ENCODE measurements around the gene RINL. TPM values are rescaled to one million over a fixed set of nuclear protein-coding genes. Genes with fewer than 3 reads are reported as not detected.
"Not testable (repeated sequence)": the region's sequence is repeated elsewhere in the genome, so short reads cannot be mapped to it uniquely, and the experiment has no call there.

Gene RINL
- total and polyA plus RNA-seq, 5 experiments from 2014 or later, result 29.9 to 64.7 (median 52.9) TPM

DNA sequence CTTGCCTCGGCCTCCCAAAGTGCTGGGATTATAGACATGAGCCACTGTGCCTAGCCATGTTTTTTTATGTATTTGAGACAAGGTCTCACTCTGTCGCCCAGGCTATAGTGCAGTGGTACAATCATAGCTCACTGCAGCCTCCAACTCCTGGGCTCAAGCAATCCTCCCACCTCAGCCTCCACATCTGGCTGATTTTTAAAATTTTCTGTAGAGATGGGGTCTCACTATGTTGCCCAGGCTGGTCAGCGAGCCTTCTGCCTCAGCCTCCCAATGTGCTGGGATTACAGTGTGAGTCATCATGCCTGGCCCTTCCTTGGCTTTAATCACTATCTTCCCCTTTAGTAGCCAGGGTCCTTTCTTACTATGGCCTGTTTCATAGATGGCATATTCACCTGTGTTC lies 6.6 kb upstream of the RINL start:
- POLR2A ChIA-PET, result interaction anchor here (0.8 kb wide), 1 partner anchor 72 kb away, joined by 3 read pairs; the partner anchor contains the start of gene LGALS4
- peaks cover 0 to 22% (median 5%) of the 10 kb centered on the region in 3 donors for H3K36me3 Mint-ChIP-seq

DNA sequence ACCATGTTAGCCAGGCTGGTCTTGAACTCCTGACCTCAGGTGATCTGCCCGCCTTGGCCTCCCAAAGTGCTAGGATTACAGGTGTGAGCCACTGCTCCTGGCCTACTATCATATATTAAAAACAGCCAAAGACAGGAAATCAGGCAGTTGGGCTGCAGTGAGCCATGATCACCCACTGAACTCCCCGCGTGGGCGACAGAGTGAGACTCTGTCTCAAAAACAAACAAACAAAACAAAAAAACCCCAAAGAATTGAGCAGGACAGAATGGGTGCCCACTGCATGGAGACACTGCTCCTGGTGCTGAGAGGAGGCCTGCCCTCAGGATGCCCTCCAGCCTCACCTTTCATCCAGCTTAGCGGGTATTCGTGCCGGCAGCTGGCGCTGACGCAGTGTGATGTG lies 5.2 kb upstream of the RINL start:
- Mint-ChIP-seq H3K4me1 (peaks cover 6 to 28% (median 17%) of the 10 kb centered on the region in 4 donors), H3K27ac (peak overlapping the region in 5 of 10 donors; percentile 21 to 85 (median 72)), H3K9me3 (no peaks in the 10 kb centered on the region), H3K4me3 (no peak overlapping the region), H3K27me3 (no peaks in the 10 kb centered on the region), H3K36me3 (peaks cover 0 to 14% (median 0%) of the 10 kb centered on the region in 3 donors)
- POLR2A ChIA-PET, result interaction anchor here (1.6 kb wide), 1 partner anchor 19 kb away, joined by 5 read pairs; no protein-coding TSS in a partner anchor
- ATAC-seq, result no peak
- no peak for DNase-seq

More for the DNA sequence above, 6.6 kb upstream of the RINL start:
- not testable (repeated sequence) for H3K9me3 Mint-ChIP-seq, H3K27me3 Mint-ChIP-seq, H3K4me3 Mint-ChIP-seq, DNase-seq, ATAC-seq
- peaks cover 0 to 19% (median 6%) of the 10 kb centered on the region in 4 donors for H3K4me1 Mint-ChIP-seq
- H3K27ac Mint-ChIP-seq, result peak overlapping the region in 3 of 10 donors; percentile 15 to 65 (median 43)

DNA sequence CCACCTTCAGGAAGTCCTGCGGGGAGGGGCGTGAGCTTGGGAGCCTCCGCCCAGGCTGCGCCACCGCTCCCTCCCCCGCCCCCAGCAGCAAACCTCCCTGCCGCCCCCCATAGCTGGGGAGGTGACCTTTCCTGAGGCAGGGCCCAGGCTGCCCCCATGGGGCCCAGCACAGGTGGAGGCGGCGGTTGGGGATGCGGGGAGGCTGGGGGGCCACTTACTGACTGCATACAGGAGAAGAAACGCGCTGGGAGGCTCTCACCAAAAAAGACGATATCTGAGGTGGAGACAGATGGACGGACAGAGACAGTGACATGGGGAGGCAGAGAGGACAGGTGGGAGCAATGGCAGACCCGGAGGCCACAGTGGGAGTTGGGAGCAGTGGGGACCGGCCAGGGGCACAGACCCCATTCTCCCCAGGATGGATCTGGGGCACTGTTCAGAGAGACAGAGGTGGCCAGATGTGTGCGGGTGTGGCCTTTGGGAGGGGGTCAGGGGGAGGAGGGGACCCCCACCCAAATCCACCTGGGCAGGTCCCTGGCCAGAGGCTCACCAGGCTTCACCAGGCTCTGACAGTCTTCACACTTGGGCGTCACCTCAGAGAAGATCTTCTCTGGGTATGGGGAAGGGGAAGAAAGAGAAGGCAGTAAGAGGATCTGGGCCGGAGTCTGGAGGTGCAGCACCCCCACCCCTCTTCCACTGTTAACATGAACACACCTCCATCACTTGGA lies 3.0 kb upstream of the RINL start:
- Mint-ChIP-seq H3K36me3 (peaks cover 0 to 17% (median 0%) of the 10 kb centered on the region in 3 donors), H3K27ac (peak overlapping the region; percentile 56 to 91 (median 77)), H3K4me3 (peak overlapping the region in 1 of 10 donors; percentile 51), H3K4me1 (peaks cover 18 to 43% (median 35%) of the 10 kb centered on the region in 4 donors), H3K9me3 (no peaks in the 10 kb centered on the region), H3K27me3 (no peaks in the 10 kb centered on the region)
- POLR2A ChIA-PET, result interaction anchor here (0.6 to 5.5 kb wide), 4 partner anchors 11 to 296 kb away, joined by 3 to 44 read pairs (median 6); no protein-coding TSS in a partner anchor
- ATAC-seq, result no peak
- DNase-seq, result no peak

DNA sequence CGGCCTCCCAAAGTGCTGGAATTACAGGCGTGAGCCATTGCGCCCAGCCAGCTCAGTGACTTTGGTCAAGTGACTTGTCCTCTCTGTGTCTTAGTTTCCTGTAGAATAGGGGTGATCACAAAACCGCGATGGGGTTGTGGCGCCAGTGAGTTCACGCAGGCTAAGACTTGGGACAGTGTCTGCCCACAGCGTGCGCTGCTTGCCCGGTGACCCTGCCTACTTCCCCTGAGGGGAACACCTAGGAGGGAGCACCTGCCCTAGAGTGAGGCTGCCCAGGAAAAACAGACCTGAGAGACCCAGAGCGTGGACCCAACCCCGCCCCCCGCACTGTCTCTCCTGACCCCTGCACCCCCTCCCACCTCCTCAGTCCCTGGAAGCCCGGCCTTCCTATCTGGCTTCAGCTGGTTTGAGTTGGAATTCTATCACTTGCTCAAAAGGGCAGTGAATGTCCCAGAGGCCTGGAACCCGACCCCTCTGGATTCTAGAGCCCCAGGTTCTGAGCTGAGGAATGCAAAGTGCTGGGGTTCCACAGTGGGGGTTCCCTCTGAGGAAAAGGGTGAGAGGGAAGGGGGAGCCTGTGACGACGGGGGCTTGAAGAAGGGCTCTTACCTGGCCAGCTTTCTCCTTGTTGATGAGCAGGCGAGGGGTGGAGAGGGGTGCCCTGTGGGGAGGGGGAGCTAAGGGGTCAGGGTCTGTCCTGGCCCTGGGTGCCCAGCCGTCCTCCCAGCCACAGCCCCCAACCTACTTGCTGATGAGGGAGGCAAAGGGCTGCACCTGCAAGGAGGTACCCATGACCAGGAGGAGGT lies 2.2 kb upstream of the RINL start:
- H3K27me3 Mint-ChIP-seq, result no peaks in the 10 kb centered on the region
- peak overlapping the region in 8 of 10 donors; percentile 11 to 67 (median 44) for H3K4me3 Mint-ChIP-seq
- H3K27ac Mint-ChIP-seq, result peak overlapping the region; percentile 73 to 99 (median 87)
- peaks cover 0 to 20% (median 0%) of the 10 kb centered on the region in 3 donors for H3K36me3 Mint-ChIP-seq
- peaks cover 18 to 47% (median 37%) of the 10 kb centered on the region in 4 donors for H3K4me1 Mint-ChIP-seq
- DNase-seq, result no peak
- POLR2A ChIA-PET, result interaction anchor here (0.6 to 7.1 kb wide), 7 partner anchors 11 to 477 kb away, joined by 3 to 65 read pairs (median 11); partner anchors contain the start of gene FAM98C
- H3K9me3 Mint-ChIP-seq, result no peaks in the 10 kb centered on the region
- no peak for ATAC-seq

DNA sequence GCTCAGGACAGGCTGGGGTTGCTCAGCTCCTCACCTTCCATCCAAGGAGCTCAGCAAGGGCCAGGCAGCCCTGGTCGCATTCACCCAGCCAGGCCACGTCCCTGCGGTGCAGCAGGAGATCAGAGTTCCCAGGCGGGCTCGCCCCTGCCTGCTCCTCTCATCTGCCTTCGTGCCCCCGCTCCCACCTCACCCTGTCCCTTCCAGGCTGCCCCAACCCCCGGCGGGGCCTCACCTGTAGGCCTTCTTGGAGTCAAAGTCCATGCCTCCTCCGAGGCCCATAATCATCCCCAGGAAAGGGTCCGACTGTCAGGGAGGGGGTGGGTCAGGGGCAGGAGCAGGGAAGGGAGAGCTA lies 1.3 kb upstream of the RINL start:
- peak overlapping the region; percentile 62 to 99 (median 98) for H3K27ac Mint-ChIP-seq
- H3K9me3 Mint-ChIP-seq, result no peaks in the 10 kb centered on the region
- no peak for DNase-seq
- no peak for ATAC-seq
- peak overlapping the region in 4 of 10 donors; percentile 10 to 91 (median 49) for H3K4me3 Mint-ChIP-seq
- H3K27me3 Mint-ChIP-seq, result no peaks in the 10 kb centered on the region
- peaks cover 18 to 47% (median 37%) of the 10 kb centered on the region in 4 donors for H3K4me1 Mint-ChIP-seq
- peaks cover 0 to 20% (median 0%) of the 10 kb centered on the region in 3 donors for H3K36me3 Mint-ChIP-seq
- POLR2A ChIA-PET, result interaction anchor here (0.9 to 7.1 kb wide), 11 partner anchors 10 to 476 kb away, joined by 4 to 65 read pairs (median 12); partner anchors contain the start of genes ECH1, FAM98C, HNRNPL and NFKBIB

DNA sequence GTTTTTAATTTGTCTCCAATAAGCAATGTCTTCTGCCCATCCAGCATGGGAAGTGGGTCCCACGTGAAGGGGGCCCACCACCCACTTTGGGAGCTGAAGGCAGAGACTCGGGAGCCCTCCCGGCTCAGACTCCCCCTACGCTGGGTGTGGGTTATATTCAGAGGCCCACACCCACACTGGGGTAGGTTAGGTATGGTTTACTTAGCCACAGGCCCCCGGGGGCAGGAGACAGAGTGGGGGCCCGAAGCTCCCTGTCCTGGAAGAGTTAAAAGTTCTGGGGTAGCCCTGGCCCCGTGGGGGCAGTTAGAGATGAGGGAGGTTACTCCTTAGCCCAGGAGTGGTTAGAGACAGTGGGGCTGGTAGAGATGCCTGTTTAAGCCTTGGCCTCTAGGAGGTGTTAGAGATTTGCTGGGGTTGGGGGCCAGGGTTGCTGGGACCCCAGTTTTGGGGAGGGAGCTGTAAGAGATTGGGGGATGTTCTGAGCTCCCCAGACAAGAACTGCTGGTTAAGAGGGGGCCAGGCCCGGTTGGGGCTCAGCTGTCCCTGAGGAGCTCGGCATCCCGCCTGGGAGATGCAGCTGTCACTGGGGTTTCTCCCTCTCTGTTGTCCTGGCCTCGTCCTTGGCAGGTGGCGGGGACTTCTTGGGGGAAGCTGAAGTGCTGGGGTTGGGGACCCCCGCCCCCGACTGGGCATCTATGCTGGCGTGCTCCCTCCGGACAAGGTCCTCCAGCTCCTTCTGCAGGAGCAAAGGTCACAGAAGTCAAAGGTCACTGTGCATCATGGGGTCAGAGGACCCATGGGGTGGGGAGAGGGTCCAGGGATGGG lies 712 bp upstream of the RINL start:
- Mint-ChIP-seq H3K27ac (peak overlapping the region; percentile 97 to 99 (median 98)), H3K36me3 (peaks cover 0 to 23% (median 0%) of the 10 kb centered on the region in 3 donors), H3K4me3 (peak overlapping the region; percentile 83 to 94 (median 88)), H3K27me3 (no peaks in the 10 kb centered on the region), H3K4me1 (peaks cover 18 to 48% (median 38%) of the 10 kb centered on the region in 4 donors), H3K9me3 (no peaks in the 10 kb centered on the region)
- no peak for DNase-seq
- peak; percentile 41 to 43 for ATAC-seq
- POLR2A ChIA-PET, result interaction anchor here (0.5 to 7.1 kb wide), 21 partner anchors 8 to 564 kb away, joined by 3 to 65 read pairs (median 7); partner anchors contain the start of genes ECH1, FAM98C, HNRNPL and MRPS12

DNA sequence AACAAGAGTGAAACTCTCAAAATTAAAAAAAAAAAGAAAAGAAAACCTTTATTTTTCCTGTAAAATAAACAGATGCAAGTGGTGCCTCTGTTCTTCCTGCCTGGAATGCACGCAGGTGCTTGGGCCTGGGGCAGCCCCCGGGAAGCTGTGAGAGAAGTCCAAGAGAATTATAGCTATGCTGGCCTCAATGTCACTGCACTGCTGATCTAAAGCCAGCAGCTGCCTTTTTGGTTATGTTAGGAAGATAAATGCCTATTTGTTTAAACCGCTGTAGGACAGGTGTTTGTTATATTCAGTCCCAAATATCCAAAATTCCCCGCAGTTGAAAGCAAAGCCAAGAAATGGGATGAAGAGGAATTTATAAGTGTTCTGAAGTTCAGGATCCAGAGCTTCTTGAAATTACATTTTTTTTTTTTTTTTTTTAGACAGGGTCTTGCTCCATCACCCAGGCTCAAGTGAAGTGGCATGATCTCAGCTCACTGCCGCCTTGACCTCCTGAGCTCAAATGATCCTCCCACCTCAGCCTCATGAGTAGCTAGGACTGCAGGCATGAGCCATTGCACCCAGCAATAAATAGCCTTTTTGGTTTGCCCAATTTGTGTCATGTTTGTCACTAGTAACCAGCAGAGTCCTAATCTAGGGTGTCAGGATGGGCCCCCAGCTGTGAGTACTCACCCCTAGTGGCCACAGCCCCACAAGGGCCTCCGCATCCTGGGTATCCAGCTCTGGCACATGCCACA lies 2.2 kb downstream of the RINL start:
- Mint-ChIP-seq H3K36me3 (peaks cover 0 to 23% (median 5%) of the 10 kb centered on the region in 3 donors), H3K27ac (peak overlapping the region in 9 of 10 donors; percentile 58 to 97 (median 85)), H3K4me1 (peaks cover 24 to 55% (median 48%) of the 10 kb centered on the region in 4 donors), H3K4me3 (peak overlapping the region in 5 of 10 donors; percentile 16 to 55 (median 42)), H3K9me3 (no peaks in the 10 kb centered on the region), H3K27me3 (no peaks in the 10 kb centered on the region)
- POLR2A ChIA-PET, result interaction anchor here (0.6 to 7.1 kb wide), 5 partner anchors 9 to 50 kb away, joined by 3 to 65 read pairs (median 4); no protein-coding TSS in a partner anchor
- DNase-seq (no peak), ATAC-seq (no peak)

DNA sequence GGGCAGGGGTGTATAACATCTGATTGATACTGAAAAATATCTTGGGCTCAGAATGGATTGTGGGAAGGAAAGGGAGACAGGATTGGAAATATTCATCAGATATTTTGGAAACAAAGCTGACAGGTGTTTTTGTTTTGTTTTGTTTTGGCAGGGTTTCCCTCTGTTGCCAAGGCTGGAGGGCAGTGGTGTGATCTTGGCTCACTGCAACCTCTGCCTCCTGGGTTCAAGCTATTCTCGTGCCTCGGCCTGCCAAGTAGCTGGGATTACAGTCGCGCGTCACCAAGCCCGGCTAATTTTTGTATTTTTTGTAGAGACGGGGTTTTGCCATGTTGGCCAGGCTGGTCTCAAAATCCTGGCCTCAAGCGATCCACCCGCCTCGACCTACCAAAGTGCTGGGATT lies 4.7 kb downstream of the RINL start:
- H3K36me3 Mint-ChIP-seq, result peaks cover 0 to 21% (median 5%) of the 10 kb centered on the region in 3 donors
- H3K27me3 Mint-ChIP-seq, DNase-seq, ATAC-seq, H3K9me3 Mint-ChIP-seq: not testable (repeated sequence)
- H3K4me3 Mint-ChIP-seq, result peak overlapping the region in 1 of 10 donors; percentile 0
- peak overlapping the region in 7 of 10 donors; percentile 3 to 86 (median 65) for H3K27ac Mint-ChIP-seq
- peaks cover 28 to 66% (median 57%) of the 10 kb centered on the region in 4 donors for H3K4me1 Mint-ChIP-seq
- POLR2A ChIA-PET, result interaction anchor here (0.6 to 7.1 kb wide), 7 partner anchors 14 to 33 kb away, joined by 3 to 65 read pairs (median 4); no protein-coding TSS in a partner anchor

DNA sequence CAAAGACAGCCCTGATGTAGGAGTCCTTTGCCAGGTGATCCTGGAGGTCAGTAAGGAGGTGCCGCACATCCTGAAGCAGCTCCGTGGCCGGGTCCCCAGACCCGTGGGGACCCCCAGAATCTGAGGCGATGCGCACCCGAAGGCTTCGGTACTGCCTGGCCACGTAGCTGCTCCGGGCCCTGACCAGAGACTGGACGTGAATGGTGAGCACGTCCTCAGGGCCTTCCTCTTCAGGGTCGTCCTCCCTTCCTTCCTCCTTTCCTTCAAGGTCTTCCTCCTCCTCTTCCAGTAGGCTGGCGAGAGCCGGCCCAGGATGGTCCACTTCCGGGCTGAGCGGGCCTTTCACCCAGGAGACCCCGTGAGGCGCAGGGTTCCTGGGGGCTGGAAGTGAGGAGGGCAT lies 7.5 kb downstream of the RINL start:
- ATAC-seq (no peak), DNase-seq (no peak)
- Mint-ChIP-seq H3K4me3 (peak overlapping the region; percentile 78 to 98 (median 90)), H3K27ac (peak overlapping the region in 9 of 10 donors; percentile 48 to 96 (median 91)), H3K9me3 (no peaks in the 10 kb centered on the region), H3K36me3 (peaks cover 0 to 16% (median 5%) of the 10 kb centered on the region in 3 donors), H3K27me3 (no peaks in the 10 kb centered on the region), H3K4me1 (peaks cover 17 to 54% (median 50%) of the 10 kb centered on the region in 4 donors)
- POLR2A ChIA-PET, result interaction anchor here (0.5 to 13.2 kb wide), 7 partner anchors 9 to 964 kb away, joined by 3 to 302 read pairs (median 21); partner anchors contain the start of genes FAM98C, HNRNPL, RINL and WDR87

DNA sequence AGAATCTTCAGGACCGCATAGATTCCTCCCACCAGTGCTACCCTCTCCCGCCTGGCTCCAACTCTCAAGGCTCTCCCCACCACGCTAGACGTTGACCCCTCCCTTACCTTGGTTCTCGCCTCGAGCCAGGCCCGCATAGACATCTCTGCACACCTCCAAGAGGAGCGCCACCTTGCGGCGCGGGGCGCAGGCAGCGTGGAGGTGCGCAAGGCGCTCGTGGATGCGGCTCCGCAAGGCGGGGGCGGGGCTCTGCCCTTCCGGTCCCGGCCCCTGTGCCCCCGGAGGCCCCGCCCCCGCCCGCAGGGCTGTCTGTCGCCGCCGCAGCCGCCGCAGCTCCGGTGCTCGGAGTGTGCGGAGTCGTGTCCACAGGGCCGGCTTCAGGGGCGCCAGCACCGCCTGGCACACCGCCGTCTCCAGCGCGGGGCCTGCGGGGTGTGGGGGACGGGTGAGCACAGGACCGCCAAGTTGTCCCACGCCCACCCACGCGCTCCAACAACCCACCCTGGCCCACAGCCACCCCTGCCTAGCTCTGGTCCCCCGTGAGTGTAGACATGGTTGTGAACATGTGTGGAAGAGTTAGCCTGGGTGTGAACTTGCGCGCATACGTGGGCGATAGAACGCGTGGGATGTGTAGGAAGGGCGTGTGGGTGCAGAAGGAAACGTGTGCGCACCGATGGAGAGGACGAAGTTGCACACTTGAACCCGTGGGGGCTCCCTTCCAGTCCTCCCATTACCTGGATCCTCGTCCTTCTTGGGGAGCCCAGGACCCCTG lies 8.1 kb downstream of the RINL start:
- ATAC-seq, result peak; percentile 94 to 95
- H3K4me3 Mint-ChIP-seq, result peak overlapping the region; percentile 85 to 98 (median 92)
- H3K36me3 Mint-ChIP-seq, result peaks cover 0 to 15% (median 5%) of the 10 kb centered on the region in 3 donors
- H3K9me3 Mint-ChIP-seq, result peaks cover 0 to 2% (median 0%) of the 10 kb centered on the region in 9 donors
- peaks cover 21 to 60% (median 55%) of the 10 kb centered on the region in 4 donors for H3K4me1 Mint-ChIP-seq
- POLR2A ChIA-PET, result interaction anchor here (0.5 to 13.2 kb wide), 16 partner anchors 10 to 964 kb away, joined by 3 to 302 read pairs (median 6); partner anchors contain the start of genes CCER2, ECH1, FAM98C and HNRNPL
- H3K27me3 Mint-ChIP-seq, result no peaks in the 10 kb centered on the region
- H3K27ac Mint-ChIP-seq, result peak overlapping the region; percentile 83 to 97 (median 92)
- peak; percentile 91 to 97 (median 94) for DNase-seq

Data from naive thymus-derived CD8-positive, alpha-beta T cell (primary cell).